Measurements from ENCODE around the gene INO80D. TPM values are rescaled to one million over a fixed set of nuclear protein-coding genes. Genes with fewer than 3 reads are reported as not detected.
"Not testable (repeated sequence)": the region's sequence is repeated elsewhere in the genome, so short reads cannot be mapped to it uniquely, and the experiment has no call there.

INO80D gene
- total RNA-seq, 1 donor from 2014 or later: 29.4 TPM

DNA sequence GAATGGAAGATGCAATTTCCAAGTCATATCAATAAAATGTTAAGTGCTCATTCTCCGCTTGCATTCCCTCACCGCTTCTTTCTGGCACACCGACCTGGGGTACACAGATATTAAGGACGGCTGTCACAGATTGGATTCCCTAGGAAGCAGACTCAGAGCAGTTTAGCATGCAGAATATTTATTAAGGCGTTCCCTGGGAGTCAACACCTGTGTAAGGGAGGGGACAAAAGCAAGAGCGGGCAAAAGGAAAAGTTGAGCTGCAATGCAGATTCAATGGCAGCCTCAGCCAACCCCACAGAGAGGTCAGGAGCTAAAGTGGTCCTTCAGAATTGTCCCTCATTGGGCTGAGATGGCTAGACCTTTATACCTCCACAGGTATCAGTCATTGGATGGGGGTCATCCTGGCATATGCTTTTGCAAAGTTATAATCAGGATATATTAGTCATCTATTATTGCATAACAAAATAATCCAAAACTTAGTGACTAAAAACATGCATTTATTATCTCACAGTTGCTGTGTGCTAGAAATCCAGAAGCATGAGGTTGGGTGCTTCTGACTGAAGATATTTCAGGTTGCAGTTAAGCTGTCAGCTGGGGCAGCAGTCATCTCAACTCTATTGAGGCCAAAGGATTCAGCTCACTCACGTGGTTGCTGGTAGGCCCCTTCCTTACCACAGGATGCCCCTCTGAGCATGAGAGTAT, 27.0 kb upstream of the INO80D start:
- no peak overlapping the region for H3K4me3 ChIP-seq
- no peaks in the 10 kb centered on the region for H3K4me1 ChIP-seq
- intact Hi-C loops (cut with DNase I): no loop called here
- peaks cover 3% of the 10 kb centered on the region for H3K9me3 ChIP-seq
- no peak overlapping the region for H3K27ac ChIP-seq
- H3K27me3 ChIP-seq: no peaks in the 10 kb centered on the region
- TF ChIP-seq, protein P1, sequence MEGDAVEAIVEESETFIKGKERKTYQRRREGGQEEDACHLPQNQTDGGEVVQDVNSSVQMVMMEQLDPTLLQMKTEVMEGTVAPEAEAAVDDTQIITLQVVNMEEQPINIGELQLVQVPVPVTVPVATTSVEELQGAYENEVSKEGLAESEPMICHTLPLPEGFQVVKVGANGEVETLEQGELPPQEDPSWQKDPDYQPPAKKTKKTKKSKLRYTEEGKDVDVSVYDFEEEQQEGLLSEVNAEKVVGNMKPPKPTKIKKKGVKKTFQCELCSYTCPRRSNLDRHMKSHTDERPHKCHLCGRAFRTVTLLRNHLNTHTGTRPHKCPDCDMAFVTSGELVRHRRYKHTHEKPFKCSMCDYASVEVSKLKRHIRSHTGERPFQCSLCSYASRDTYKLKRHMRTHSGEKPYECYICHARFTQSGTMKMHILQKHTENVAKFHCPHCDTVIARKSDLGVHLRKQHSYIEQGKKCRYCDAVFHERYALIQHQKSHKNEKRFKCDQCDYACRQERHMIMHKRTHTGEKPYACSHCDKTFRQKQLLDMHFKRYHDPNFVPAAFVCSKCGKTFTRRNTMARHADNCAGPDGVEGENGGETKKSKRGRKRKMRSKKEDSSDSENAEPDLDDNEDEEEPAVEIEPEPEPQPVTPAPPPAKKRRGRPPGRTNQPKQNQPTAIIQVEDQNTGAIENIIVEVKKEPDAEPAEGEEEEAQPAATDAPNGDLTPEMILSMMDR (IDR thresholded peaks at IDR 0.05): no peak
- ATAC-seq (no peak), DNase-seq (no peak)
- H3K36me3 ChIP-seq: peaks cover 9% of the 10 kb centered on the region

DNA sequence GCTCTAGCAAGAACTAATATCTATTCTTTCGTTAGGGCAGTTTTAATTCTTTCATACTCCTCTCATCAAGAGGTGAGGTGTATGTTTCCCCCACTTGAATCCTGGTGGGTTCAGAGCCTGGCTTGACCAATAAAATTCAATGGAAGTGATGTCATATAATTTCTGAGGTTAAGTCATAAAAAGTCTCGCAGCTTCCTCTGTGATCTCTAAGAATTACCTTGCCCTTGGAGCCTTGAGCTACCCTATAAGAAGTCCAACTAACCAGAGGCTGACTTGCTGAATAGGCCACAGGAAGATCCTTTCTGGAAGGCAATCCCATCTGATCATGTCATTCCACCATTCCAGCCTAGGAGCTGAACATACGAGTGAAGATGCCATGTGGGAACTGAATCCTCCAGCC, 26.1 kb upstream of the INO80D start:
- Histone ChIP-seq H3K36me3 (peaks cover 7% of the 10 kb centered on the region), H3K9me3 (peaks cover 3% of the 10 kb centered on the region), H3K27ac (no peak overlapping the region), H3K4me1 (no peaks in the 10 kb centered on the region), H3K27me3 (no peaks in the 10 kb centered on the region), H3K4me3 (no peak overlapping the region)
- ATAC-seq (no peak), DNase-seq (no peak)
- intact Hi-C loops (cut with DNase I): no loop called here
- TF ChIP-seq, protein P1 (IDR thresholded peaks at IDR 0.05): no peak

- DNase-seq (no peak), ATAC-seq (no peak)
- Histone ChIP-seq H3K4me1 (no peaks in the 10 kb centered on the region), H3K9me3 (peaks cover 3% of the 10 kb centered on the region), H3K27me3 (no peaks in the 10 kb centered on the region), H3K27ac (no peak overlapping the region), H3K36me3 (no peaks in the 10 kb centered on the region), H3K4me3 (no peak overlapping the region)
- TF ChIP-seq, protein P1 (IDR thresholded peaks at IDR 0.05): no peak
- intact Hi-C loops (cut with DNase I): no loop called here
Measured at GRCh38 chr2:206108713-206109112, 22.7 kb upstream of the INO80D start.

DNA sequence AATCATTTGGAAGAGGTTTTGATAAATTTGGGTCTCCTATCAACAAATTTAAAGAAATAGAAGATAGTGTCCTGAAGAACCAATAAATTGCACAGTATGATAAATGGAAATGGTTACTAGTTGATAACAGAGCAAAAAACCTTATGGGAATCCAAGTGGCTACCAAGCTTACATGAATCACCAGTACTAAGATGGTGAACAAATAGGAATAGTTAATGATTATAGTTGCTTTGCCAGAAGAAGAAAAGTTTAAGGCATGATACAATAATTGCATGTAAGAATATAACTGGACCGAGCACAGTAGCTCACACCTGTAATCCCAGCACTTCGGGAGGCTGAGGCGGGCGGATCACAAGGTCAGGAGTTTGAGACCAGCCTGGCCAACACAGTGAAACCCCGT, 19.6 kb upstream of the INO80D start:
- Histone ChIP-seq H3K36me3 (no peaks in the 10 kb centered on the region), H3K4me3 (no peak overlapping the region), H3K9me3 (no peaks in the 10 kb centered on the region), H3K4me1 (no peaks in the 10 kb centered on the region), H3K27me3 (no peaks in the 10 kb centered on the region), H3K27ac (no peak overlapping the region)
- ATAC-seq (no peak), DNase-seq (no peak)
- TF ChIP-seq, protein P1 (IDR thresholded peaks at IDR 0.05): no peak
- intact Hi-C loops (cut with DNase I): no loop called here

GRCh38 chr2:206105038-206105437, 19.1 kb upstream of the INO80D start:
- intact Hi-C loops (cut with DNase I): no loop called here
- TF ChIP-seq, protein P1 (IDR thresholded peaks at IDR 0.05): no peak
- DNase-seq: no peak
- no peaks in the 10 kb centered on the region for H3K4me1 ChIP-seq
- H3K27me3 ChIP-seq: no peaks in the 10 kb centered on the region
- ATAC-seq: no peak
- no peaks in the 10 kb centered on the region for H3K36me3 ChIP-seq
- H3K27ac ChIP-seq: no peak overlapping the region
- H3K4me3 ChIP-seq: no peak overlapping the region
- no peaks in the 10 kb centered on the region for H3K9me3 ChIP-seq

- H3K27me3 ChIP-seq; intact Hi-C loops (cut with DNase I); H3K9me3 ChIP-seq; H3K4me3 ChIP-seq; H3K27ac ChIP-seq; H3K4me1 ChIP-seq; ATAC-seq; H3K36me3 ChIP-seq: not testable (repeated sequence)
- peak; percentile 72 for DNase-seq
Measured at GRCh38 chr2:206098872-206099271, 12.9 kb upstream of the INO80D start.
